Nephron (organoid): ENCODE measurements around the gene RTL1.

Source experiments
- H3K27ac Mint-ChIP-seq, 3 experiments: 2 replicates each; pipeline ENCODE4 v1.8.0; 2020; ENCODE audit warnings: mixed read lengths in 3 of 3, mild to moderate bottlenecking in 2 of 3, moderate library complexity in 1 of 3
- H3K27me3 Mint-ChIP-seq: 2 replicates; pipeline ENCODE4 v1.8.0; 2021; ENCODE audit warnings: low read depth, mild to moderate bottlenecking, moderate library complexity, mixed read lengths
- H3K36me3 Mint-ChIP-seq: 2 replicates; pipeline ENCODE4 v1.8.0; 2020; ENCODE audit warnings: low read depth, mixed read lengths
- H3K4me1 Mint-ChIP-seq: 2 replicates; pipeline ENCODE4 v1.8.0; 2020; ENCODE audit warnings: mixed read lengths
- H3K4me3 Mint-ChIP-seq, 3 experiments: 2 replicates each; pipeline ENCODE4 v1.8.0; 2020; ENCODE audit warnings: mild to moderate bottlenecking in 3 of 3, mixed read lengths in 3 of 3, moderate library complexity in 2 of 3
- H3K9me3 Mint-ChIP-seq: 2 replicates; pipeline ENCODE4 v1.8.0; 2020; ENCODE audit warnings: mixed read lengths
- CTCF ChIP-seq, 3 experiments: fragments of 200-600 bp; sonication (generic); IDR thresholded peaks; one replicate each; pipeline ENCODE4 v1.5.0; 2021; ENCODE audit warnings: antibody characterized with exemption in 3 of 3; ENCODE audit not compliant: unreplicated experiment in 3 of 3

The RTL1 gene

GRCh38 chr14:100846309-100846859 is 57.1 kb downstream of the RTL1 start:
- peaks cover 27% of the 10 kb centered on the region for H3K4me1 Mint-ChIP-seq
- H3K36me3 Mint-ChIP-seq = no peaks in the 10 kb centered on the region
- H3K4me3 Mint-ChIP-seq = no peak overlapping the region
- no peak overlapping the region for H3K27ac Mint-ChIP-seq
- H3K27me3 Mint-ChIP-seq = no peaks in the 10 kb centered on the region
- H3K9me3 Mint-ChIP-seq = no peaks in the 10 kb centered on the region
- no peak for TF ChIP-seq CTCF (IDR thresholded peaks at IDR 0.05; ENCODE audit: unreplicated experiment in 3 of 3)

GRCh38 chr14:100845341-100845740 is 58.2 kb downstream of the RTL1 start:
- H3K36me3 Mint-ChIP-seq = no peaks in the 10 kb centered on the region
- no peak overlapping the region for H3K27ac Mint-ChIP-seq
- H3K4me1 Mint-ChIP-seq = peaks cover 28% of the 10 kb centered on the region
- TF ChIP-seq CTCF (IDR thresholded peaks at IDR 0.05; ENCODE audit: unreplicated experiment in 3 of 3) = no peak
- no peaks in the 10 kb centered on the region for H3K9me3 Mint-ChIP-seq
- no peak overlapping the region for H3K4me3 Mint-ChIP-seq
- peaks cover 3% of the 10 kb centered on the region for H3K27me3 Mint-ChIP-seq

GRCh38 chr14:100844846-100845245 is 58.7 kb downstream of the RTL1 start:
- Mint-ChIP-seq H3K27me3 (peaks cover 3% of the 10 kb centered on the region), H3K27ac (no peak overlapping the region), H3K9me3 (no peaks in the 10 kb centered on the region), H3K4me1 (peaks cover 33% of the 10 kb centered on the region), H3K4me3 (no peak overlapping the region), H3K36me3 (no peaks in the 10 kb centered on the region)
- TF ChIP-seq CTCF (IDR thresholded peaks at IDR 0.05; ENCODE audit: unreplicated experiment in 3 of 3) = no peak

- no peak for TF ChIP-seq CTCF (IDR thresholded peaks at IDR 0.05; ENCODE audit: unreplicated experiment in 3 of 3)
- H3K36me3 Mint-ChIP-seq = no peaks in the 10 kb centered on the region
Observed at GRCh38 chr14:100844421-100844820, 59.1 kb downstream of the RTL1 start.

GRCh38 chr14:100844082-100844408 is 59.5 kb downstream of the RTL1 start:
- no peaks in the 10 kb centered on the region for H3K36me3 Mint-ChIP-seq
- peaks cover 3% of the 10 kb centered on the region for H3K27me3 Mint-ChIP-seq
- no peaks in the 10 kb centered on the region for H3K9me3 Mint-ChIP-seq
- TF ChIP-seq CTCF (IDR thresholded peaks at IDR 0.05; ENCODE audit: unreplicated experiment in 3 of 3) = no peak
- no peak overlapping the region for H3K4me3 Mint-ChIP-seq
- H3K4me1 Mint-ChIP-seq = peaks cover 41% of the 10 kb centered on the region
- H3K27ac Mint-ChIP-seq = peak overlapping the region in 1 of 3 experiments; percentile 56

More at GRCh38 chr14:100844421-100844820, 59.1 kb downstream of the RTL1 start:
- no peaks in the 10 kb centered on the region for H3K9me3 Mint-ChIP-seq
- peaks cover 3% of the 10 kb centered on the region for H3K27me3 Mint-ChIP-seq
- H3K4me3 Mint-ChIP-seq = no peak overlapping the region
- H3K27ac Mint-ChIP-seq = peak overlapping the region in 2 of 3 experiments; percentile 14 to 56
- peaks cover 37% of the 10 kb centered on the region for H3K4me1 Mint-ChIP-seq

- Mint-ChIP-seq H3K4me3 (no peak overlapping the region), H3K27me3 (peaks cover 3% of the 10 kb centered on the region), H3K27ac (peak overlapping the region in 2 of 3 experiments; percentile 72 to 87), H3K4me1 (peaks cover 53% of the 10 kb centered on the region), H3K36me3 (no peaks in the 10 kb centered on the region), H3K9me3 (no peaks in the 10 kb centered on the region)
- no peak for TF ChIP-seq CTCF (IDR thresholded peaks at IDR 0.05; ENCODE audit: unreplicated experiment in 3 of 3)
Observed at GRCh38 chr14:100842799-100843198, 60.7 kb downstream of the RTL1 start.
